HCT116 (cell line): ENCODE measurements around the gene EZH2.

Source experiments
- EZH2 ChIP-seq: fragments of 200-600 bp; sonication (generic); IDR thresholded peaks from 2 replicates; pipeline ENCODE4 v1.6.1; 2017; ENCODE audit warnings: antibody characterized with exemption, mixed run types
- YY1 ChIP-seq: IDR thresholded peaks from 2 replicates; pipeline ENCODE4 v1.6.1; 2011; ENCODE audit warnings: low read length, low read depth, moderate library complexity, mild to moderate bottlenecking; ENCODE audit not compliant: insufficient replicate concordance; ENCODE audit errors: extremely low read depth
- TF ChIP-seq, protein P1 (sequence below), 3 experiments: fragments of 200-600 bp in 1 of 3; sonication (generic) in 1 of 3; IDR thresholded peaks in 2 of 3; conservative IDR thresholded peaks in 1 of 3; 2 replicates each; pipeline ENCODE4 v1.5.1; 2012 to 2017; ENCODE audit warnings: low read depth in 2 of 3, low read length in 2 of 3, antibody characterized with exemption in 1 of 3, borderline replicate concordance in 1 of 3, control low read depth in 1 of 3, mild to moderate bottlenecking in 1 of 3, mixed read lengths in 1 of 3, mixed run types in 1 of 3, moderate library complexity in 1 of 3; ENCODE audit not compliant: insufficient read depth in 1 of 3

GRCh38 chr7:148863324-148863723 is 20.8 kb downstream of the EZH2 start:
- no peak for TF ChIP-seq EZH2
- TF ChIP-seq, protein P1, sequence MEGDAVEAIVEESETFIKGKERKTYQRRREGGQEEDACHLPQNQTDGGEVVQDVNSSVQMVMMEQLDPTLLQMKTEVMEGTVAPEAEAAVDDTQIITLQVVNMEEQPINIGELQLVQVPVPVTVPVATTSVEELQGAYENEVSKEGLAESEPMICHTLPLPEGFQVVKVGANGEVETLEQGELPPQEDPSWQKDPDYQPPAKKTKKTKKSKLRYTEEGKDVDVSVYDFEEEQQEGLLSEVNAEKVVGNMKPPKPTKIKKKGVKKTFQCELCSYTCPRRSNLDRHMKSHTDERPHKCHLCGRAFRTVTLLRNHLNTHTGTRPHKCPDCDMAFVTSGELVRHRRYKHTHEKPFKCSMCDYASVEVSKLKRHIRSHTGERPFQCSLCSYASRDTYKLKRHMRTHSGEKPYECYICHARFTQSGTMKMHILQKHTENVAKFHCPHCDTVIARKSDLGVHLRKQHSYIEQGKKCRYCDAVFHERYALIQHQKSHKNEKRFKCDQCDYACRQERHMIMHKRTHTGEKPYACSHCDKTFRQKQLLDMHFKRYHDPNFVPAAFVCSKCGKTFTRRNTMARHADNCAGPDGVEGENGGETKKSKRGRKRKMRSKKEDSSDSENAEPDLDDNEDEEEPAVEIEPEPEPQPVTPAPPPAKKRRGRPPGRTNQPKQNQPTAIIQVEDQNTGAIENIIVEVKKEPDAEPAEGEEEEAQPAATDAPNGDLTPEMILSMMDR (IDR thresholded peaks at IDR 0.05 in 2 of 3, conservative IDR thresholded peaks at IDR 0.05 in 1 of 3; ENCODE audit: borderline replicate concordance in 1 of 3, insufficient read depth in 1 of 3, low read depth in 2 of 3, low read length in 2 of 3), result no peak
- no peak for TF ChIP-seq YY1
